HEK293T (cell line): ENCODE measurements around the gene AKR1C3.

Experiments used
- BHLHE40 ChIP-seq: fragments of 450-650 bp; IDR thresholded peaks from 2 replicates; pipeline ENCODE4 v1.6.1; 2016; ENCODE audit warnings: mild to moderate bottlenecking, moderate library complexity, borderline replicate concordance
- CTBP1 ChIP-seq: fragments of 450-650 bp; IDR thresholded peaks from 2 replicates; pipeline ENCODE4 v1.6.1; 2016; ENCODE audit warnings: borderline replicate concordance
- ELF4 ChIP-seq: fragments of 450-650 bp; IDR thresholded peaks from 2 replicates; pipeline ENCODE4 v1.6.1; 2017; ENCODE audit warnings: antibody characterized with exemption
- FOXK2 ChIP-seq: fragments of 450-650 bp; IDR thresholded peaks from 2 replicates; pipeline ENCODE4 v1.6.1; 2016; ENCODE audit warnings: mild to moderate bottlenecking
- FOXM1 ChIP-seq: fragments of 450-650 bp; IDR thresholded peaks from 2 replicates; pipeline ENCODE4 v1.6.1; 2017; ENCODE audit warnings: mild to moderate bottlenecking, borderline replicate concordance
- L3MBTL2 ChIP-seq: fragments of 450-650 bp; conservative IDR thresholded peaks from 2 replicates; pipeline ENCODE4 v1.6.1; 2016; ENCODE audit warnings: mild to moderate bottlenecking
- LEF1 ChIP-seq: fragments of 450-650 bp; IDR thresholded peaks from 2 replicates; pipeline ENCODE4 v1.6.1; 2017; ENCODE audit warnings: mild to moderate bottlenecking, borderline replicate concordance
- PKNOX1 ChIP-seq: fragments of 450-650 bp; IDR thresholded peaks from 2 replicates; pipeline ENCODE4 v1.6.1; 2016
- SP1 ChIP-seq: fragments of 450-650 bp; IDR thresholded peaks from 2 replicates; pipeline ENCODE4 v1.6.1; 2017
- TARDBP ChIP-seq: fragments of 450-650 bp; IDR thresholded peaks from 2 replicates; pipeline ENCODE4 v1.6.1; 2016

- TF ChIP-seq CTBP1 (no peak), TARDBP (no peak), SP1 (no peak), FOXK2 (no peak), FOXM1 (no peak), LEF1 (no peak), ELF4 (no peak), L3MBTL2 (no peak), PKNOX1 (no peak), BHLHE40 (no peak)
These were observed 5.4 kb upstream of the AKR1C3 start for GRCh38 chr10:5088703-5089261.
